Activated T-helper 2 cell treated with anti-CD3 and anti-CD28 coated beads, Interferon-gamma antibody, Interleukin-2, Interleukin-4, amounts not matched to agents 10 μg/mL and 5 μg/mL and 100 μg/mL, durations not matched to agents 14 hours and 24 hours and 36 hours (primary cell): ENCODE data around the gene CAB39. TPM values are rescaled to one million over a fixed set of nuclear protein-coding genes. Genes with fewer than 3 reads are reported as not detected.

ENCODE experiments used
- DNase-seq: peaks from one replicate; pipeline ENCODE4 v3.0.0; 2021; ENCODE audit warnings: low spot score
- H3K27ac Mint-ChIP-seq: one replicate; pipeline ENCODE4 v1.8.0; 2021; ENCODE audit warnings: mixed read lengths
- H3K27me3 Mint-ChIP-seq: one replicate; pipeline ENCODE4 v1.8.0; 2021; ENCODE audit warnings: low read depth, mixed read lengths
- H3K36me3 Mint-ChIP-seq: one replicate; pipeline ENCODE4 v1.8.0; 2021; ENCODE audit warnings: low read depth, mixed read lengths
- H3K4me1 Mint-ChIP-seq: one replicate; pipeline ENCODE4 v1.8.0; 2021; ENCODE audit warnings: low read depth, mixed read lengths
- H3K4me3 Mint-ChIP-seq: one replicate; pipeline ENCODE4 v1.8.0; 2021; ENCODE audit warnings: low read depth, mild to moderate bottlenecking, moderate library complexity, mixed read lengths
- H3K9me3 Mint-ChIP-seq: one replicate; pipeline ENCODE4 v1.8.0; 2021; ENCODE audit warnings: mixed read lengths
- intact Hi-C: fragments of 100-400 bp; cut with micrococcal nuclease; formaldehyde crosslinking; loops from one replicate; pipeline ENCODE4 v1.15.1; 2023
- total RNA-seq: library from RNA; stranded (reverse); gene quantifications from 2 replicates; pipeline ENCODE4 v1.2.3, GENCODE V29; 2022

Gene CAB39
- total RNA-seq, 1 donor from 2014 or later = 176 TPM

GRCh38 chr2:230772156-230772555, 59.5 kb downstream of the CAB39 start:
- H3K4me3 Mint-ChIP-seq = no peak overlapping the region
- intact Hi-C loops = loop anchor here (1.0 to 5.0 kb wide), 3 partner anchors 13 to 35 kb away; no protein-coding TSS in a partner anchor
- peak overlapping the region; percentile 25 for H3K27ac Mint-ChIP-seq

GRCh38 chr2:230773039-230773773, 60.6 kb downstream of the CAB39 start:
- peak; percentile 27 for DNase-seq
- H3K4me1 Mint-ChIP-seq = peaks cover 82% of the 10 kb centered on the region
- H3K27ac Mint-ChIP-seq = peak overlapping the region; percentile 32
- no peak overlapping the region for H3K4me3 Mint-ChIP-seq
- no peaks in the 10 kb centered on the region for H3K27me3 Mint-ChIP-seq
- H3K36me3 Mint-ChIP-seq = peaks cover 90% of the 10 kb centered on the region
- H3K9me3 Mint-ChIP-seq = peaks cover 7% of the 10 kb centered on the region
- intact Hi-C loops = loop anchor here (2.0 to 5.0 kb wide), 2 partner anchors 14 to 36 kb away; no protein-coding TSS in a partner anchor

More at GRCh38 chr2:230772156-230772555, 59.5 kb downstream of the CAB39 start:
- DNase-seq = no peak
- no peaks in the 10 kb centered on the region for H3K27me3 Mint-ChIP-seq
- peaks cover 85% of the 10 kb centered on the region for H3K4me1 Mint-ChIP-seq
- H3K9me3 Mint-ChIP-seq = peaks cover 5% of the 10 kb centered on the region
- H3K36me3 Mint-ChIP-seq = peaks cover 92% of the 10 kb centered on the region

- Mint-ChIP-seq H3K4me3 (no peak overlapping the region), H3K9me3 (peaks cover 10% of the 10 kb centered on the region), H3K36me3 (peaks cover 89% of the 10 kb centered on the region), H3K27me3 (no peaks in the 10 kb centered on the region), H3K4me1 (peaks cover 80% of the 10 kb centered on the region), H3K27ac (no peak overlapping the region)
- no peak for DNase-seq
- intact Hi-C loops = loop anchor here (5.0 kb wide), 1 partner anchor 37 kb away; no protein-coding TSS in a partner anchor
Observed at GRCh38 chr2:230774348-230774951, 61.8 kb downstream of the CAB39 start.

GRCh38 chr2:230775737-230776136, 63.1 kb downstream of the CAB39 start:
- DNase-seq = no peak
- intact Hi-C loops = loop anchor here (5.0 kb wide), 1 partner anchor 53 kb away; no protein-coding TSS in a partner anchor
- Mint-ChIP-seq H3K4me1 (peaks cover 85% of the 10 kb centered on the region), H3K36me3 (peaks cover 93% of the 10 kb centered on the region), H3K9me3 (peaks cover 14% of the 10 kb centered on the region), H3K27me3 (no peaks in the 10 kb centered on the region), H3K4me3 (no peak overlapping the region), H3K27ac (peak overlapping the region; percentile 65)

- peak overlapping the region; percentile 34 for H3K27ac Mint-ChIP-seq
- H3K4me3 Mint-ChIP-seq = peak overlapping the region; percentile 4
- H3K4me1 Mint-ChIP-seq = peaks cover 78% of the 10 kb centered on the region
Observed at GRCh38 chr2:230777721-230778120, 65.1 kb downstream of the CAB39 start.

GRCh38 chr2:230778350-230779063, 65.9 kb downstream of the CAB39 start:
- Mint-ChIP-seq H3K27ac (peak overlapping the region; percentile 34), H3K36me3 (peaks cover 93% of the 10 kb centered on the region)

More at GRCh38 chr2:230777721-230778120, 65.1 kb downstream of the CAB39 start:
- H3K9me3 Mint-ChIP-seq = peaks cover 13% of the 10 kb centered on the region
- no peaks in the 10 kb centered on the region for H3K27me3 Mint-ChIP-seq
- intact Hi-C loops = loop anchor here (5.0 kb wide), 1 partner anchor 55 kb away; no protein-coding TSS in a partner anchor
- no peak for DNase-seq
- H3K36me3 Mint-ChIP-seq = peaks cover 93% of the 10 kb centered on the region

GRCh38 chr2:230779126-230779525, 66.5 kb downstream of the CAB39 start:
- intact Hi-C loops = loop anchor here (1.0 to 5.0 kb wide), 2 partner anchors 9 to 57 kb away; no protein-coding TSS in a partner anchor
- H3K4me3 Mint-ChIP-seq = no peak overlapping the region
- H3K4me1 Mint-ChIP-seq = peaks cover 69% of the 10 kb centered on the region
- H3K27ac Mint-ChIP-seq = peak overlapping the region; percentile 78
- H3K36me3 Mint-ChIP-seq = peaks cover 93% of the 10 kb centered on the region
- H3K27me3 Mint-ChIP-seq = no peaks in the 10 kb centered on the region
- H3K9me3 Mint-ChIP-seq = peaks cover 17% of the 10 kb centered on the region
- DNase-seq = no peak

More at GRCh38 chr2:230778350-230779063, 65.9 kb downstream of the CAB39 start:
- Mint-ChIP-seq H3K9me3 (peaks cover 13% of the 10 kb centered on the region), H3K4me1 (peaks cover 70% of the 10 kb centered on the region), H3K27me3 (no peaks in the 10 kb centered on the region), H3K4me3 (peak overlapping the region; percentile 0)
- intact Hi-C loops = loop anchor here (1.0 to 5.0 kb wide), 2 partner anchors 8 to 56 kb away; no protein-coding TSS in a partner anchor
- no peak for DNase-seq

- peak overlapping the region; percentile 31 for H3K4me3 Mint-ChIP-seq
- no peak for DNase-seq
- intact Hi-C loops = loop anchor here (1.0 to 5.0 kb wide), 3 partner anchors 9 to 57 kb away; no protein-coding TSS in a partner anchor
- peaks cover 95% of the 10 kb centered on the region for H3K36me3 Mint-ChIP-seq
- H3K4me1 Mint-ChIP-seq = peaks cover 71% of the 10 kb centered on the region
- peak overlapping the region; percentile 78 for H3K27ac Mint-ChIP-seq
- H3K27me3 Mint-ChIP-seq = no peaks in the 10 kb centered on the region
- H3K9me3 Mint-ChIP-seq = peaks cover 21% of the 10 kb centered on the region
Observed at GRCh38 chr2:230779607-230780006, 67.0 kb downstream of the CAB39 start.

- peaks cover 28% of the 10 kb centered on the region for H3K9me3 Mint-ChIP-seq
- peaks cover 91% of the 10 kb centered on the region for H3K36me3 Mint-ChIP-seq
- H3K4me3 Mint-ChIP-seq = peak overlapping the region; percentile 3
- DNase-seq = peak; percentile 26
- peak overlapping the region; percentile 77 for H3K27ac Mint-ChIP-seq
- no peaks in the 10 kb centered on the region for H3K27me3 Mint-ChIP-seq
- intact Hi-C loops = loop anchor here (2.0 kb wide), 1 partner anchor 14 kb away; no protein-coding TSS in a partner anchor
- H3K4me1 Mint-ChIP-seq = peaks cover 61% of the 10 kb centered on the region
Observed at GRCh38 chr2:230781130-230781797, 68.6 kb downstream of the CAB39 start.

GRCh38 chr2:230783101-230783500, 70.5 kb downstream of the CAB39 start:
- no peak overlapping the region for H3K4me3 Mint-ChIP-seq
- no peaks in the 10 kb centered on the region for H3K27me3 Mint-ChIP-seq
- peaks cover 53% of the 10 kb centered on the region for H3K4me1 Mint-ChIP-seq
- DNase-seq = no peak
- intact Hi-C loops = no loop called here
- no peak overlapping the region for H3K27ac Mint-ChIP-seq
- peaks cover 94% of the 10 kb centered on the region for H3K36me3 Mint-ChIP-seq
- peaks cover 44% of the 10 kb centered on the region for H3K9me3 Mint-ChIP-seq

GRCh38 chr2:230784795-230785194, 72.2 kb downstream of the CAB39 start:
- no peak overlapping the region for H3K27ac Mint-ChIP-seq
- DNase-seq = no peak
- intact Hi-C loops = no loop called here
- no peaks in the 10 kb centered on the region for H3K27me3 Mint-ChIP-seq
- no peak overlapping the region for H3K4me3 Mint-ChIP-seq
- H3K4me1 Mint-ChIP-seq = peaks cover 50% of the 10 kb centered on the region
- H3K9me3 Mint-ChIP-seq = peaks cover 49% of the 10 kb centered on the region
- H3K36me3 Mint-ChIP-seq = peaks cover 95% of the 10 kb centered on the region

GRCh38 chr2:230785346-230785745, 72.7 kb downstream of the CAB39 start:
- peaks cover 48% of the 10 kb centered on the region for H3K4me1 Mint-ChIP-seq
- H3K27me3 Mint-ChIP-seq = no peaks in the 10 kb centered on the region
- H3K36me3 Mint-ChIP-seq = peaks cover 95% of the 10 kb centered on the region
- no peak overlapping the region for H3K4me3 Mint-ChIP-seq
- DNase-seq = no peak
- H3K27ac Mint-ChIP-seq = peak overlapping the region; percentile 26
- H3K9me3 Mint-ChIP-seq = peaks cover 51% of the 10 kb centered on the region
- intact Hi-C loops = no loop called here
